AG10803 (cell line): Measurements from ENCODE around the gene CDH12.
"Not testable (repeated sequence)": the region's sequence is repeated elsewhere in the genome, so short reads cannot be mapped to it uniquely, and the experiment has no call there.

Source experiments
- DNase-seq: peaks from one replicate; pipeline ENCODE4 v3.0.0; 2010; ENCODE audit warnings: low read depth
- H3K4me3 ChIP-seq: 2 replicates; pipeline ENCODE4 v1.5.1; 2011; ENCODE audit warnings: mild to moderate bottlenecking, low read length, control low read depth
- CTCF ChIP-seq: conservative IDR thresholded peaks from 2 replicates; pipeline ENCODE4 v1.5.1; 2011; ENCODE audit warnings: mild to moderate bottlenecking, low read length, control low read depth, inconsistent platforms

Gene CDH12

GRCh38 chr5:22036061-22036460 lies 817.1 kb downstream of the CDH12 start:
- no peak overlapping the region for H3K4me3 ChIP-seq
- DNase-seq, result no peak
- no peak for TF ChIP-seq CTCF

DNA sequence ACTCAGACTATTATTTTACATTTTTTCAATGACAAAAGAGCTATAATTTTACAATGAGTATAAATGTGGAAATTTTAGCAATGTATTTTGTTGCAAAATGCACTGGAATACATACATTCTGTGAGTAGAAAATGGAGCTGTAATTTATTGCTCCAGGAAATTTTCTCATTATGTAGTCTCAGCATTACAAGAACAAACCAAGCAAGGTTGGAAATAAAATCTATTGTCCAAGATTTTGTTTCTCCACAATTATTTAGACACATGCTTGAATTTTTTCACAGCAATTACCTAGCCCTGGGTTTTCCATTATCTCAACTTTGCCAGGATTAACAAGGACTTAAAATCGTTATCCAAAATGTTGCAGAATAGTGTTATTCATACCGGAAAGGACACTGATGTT lies 820.1 kb downstream of the CDH12 start:
- no peak for TF ChIP-seq CTCF
- DNase-seq, result no peak
- H3K4me3 ChIP-seq, result no peak overlapping the region

GRCh38 chr5:22023784-22024183 lies 829.4 kb downstream of the CDH12 start:
- DNase-seq, result no peak
- TF ChIP-seq CTCF, result no peak
- no peak overlapping the region for H3K4me3 ChIP-seq

- H3K4me3 ChIP-seq, DNase-seq: not testable (repeated sequence)
Observed at GRCh38 chr5:22012893-22013292, 840.3 kb downstream of the CDH12 start.

- DNase-seq, result not testable (repeated sequence)
Observed at GRCh38 chr5:22010808-22011207, 842.3 kb downstream of the CDH12 start.

DNA sequence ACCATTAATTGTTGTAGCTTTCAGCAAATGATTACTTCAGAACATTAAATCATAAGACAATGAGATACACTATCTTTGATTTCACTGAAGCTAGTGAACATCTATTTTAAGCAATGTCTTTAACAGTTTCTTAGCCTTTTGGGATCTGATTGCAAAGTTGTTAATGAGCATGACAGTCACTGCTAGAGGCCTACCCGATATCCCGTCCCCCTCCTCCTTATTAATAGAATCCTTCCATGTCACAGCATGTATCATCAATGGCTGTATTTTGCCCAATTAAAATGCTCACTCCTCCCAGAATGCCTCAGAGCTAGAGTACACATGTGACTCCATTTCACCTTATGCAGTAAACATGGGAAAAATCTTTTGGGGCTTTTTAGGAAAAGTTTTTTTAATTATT lies 852.0 kb downstream of the CDH12 start:
- DNase-seq, H3K4me3 ChIP-seq: not testable (repeated sequence)

More at GRCh38 chr5:22010808-22011207, 842.3 kb downstream of the CDH12 start:
- not testable (repeated sequence) for H3K4me3 ChIP-seq

- not testable (repeated sequence) for DNase-seq, H3K4me3 ChIP-seq
Observed at GRCh38 chr5:21985799-21986198, 867.3 kb downstream of the CDH12 start.

DNA sequence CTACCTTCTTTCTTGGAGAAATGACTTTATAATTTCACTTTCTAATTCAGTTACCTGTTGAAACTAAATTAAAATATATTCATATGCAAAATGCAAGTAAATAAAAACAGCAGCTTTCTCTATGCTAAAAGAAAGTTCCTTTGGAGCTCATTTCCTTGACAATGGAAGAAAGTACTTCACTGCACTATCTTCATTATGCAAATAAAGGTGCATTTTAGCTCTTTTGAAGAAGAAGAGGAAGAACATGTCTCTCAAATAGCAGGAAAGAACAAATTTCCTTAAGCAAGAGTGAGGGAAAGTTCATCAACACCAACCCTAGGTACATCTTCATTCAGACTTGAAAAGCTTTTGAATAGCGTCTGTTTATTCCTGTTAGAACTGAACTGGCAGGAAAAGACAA lies 901.6 kb downstream of the CDH12 start:
- DNase-seq, H3K4me3 ChIP-seq: not testable (repeated sequence)

DNA sequence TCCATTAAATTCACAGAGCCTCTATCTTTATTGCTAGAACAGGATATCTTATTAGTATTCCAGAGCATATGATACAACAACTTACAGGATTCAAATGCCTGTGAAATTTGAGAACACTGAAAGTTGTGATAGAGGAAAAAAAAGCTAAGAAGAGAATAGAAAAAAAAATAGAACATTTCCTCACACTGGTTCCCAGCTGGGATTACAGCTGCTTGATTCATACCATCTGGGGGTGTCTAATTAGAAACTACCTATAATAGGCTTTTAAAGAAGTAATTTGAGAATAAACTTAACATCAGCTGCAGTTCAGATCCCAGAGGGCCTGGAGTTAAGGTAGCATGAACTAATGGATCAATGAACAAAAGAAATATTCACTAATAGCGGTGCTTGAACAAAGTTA lies 922.0 kb downstream of the CDH12 start:
- no peak overlapping the region for H3K4me3 ChIP-seq
- TF ChIP-seq CTCF, result no peak
- DNase-seq, result no peak

DNA sequence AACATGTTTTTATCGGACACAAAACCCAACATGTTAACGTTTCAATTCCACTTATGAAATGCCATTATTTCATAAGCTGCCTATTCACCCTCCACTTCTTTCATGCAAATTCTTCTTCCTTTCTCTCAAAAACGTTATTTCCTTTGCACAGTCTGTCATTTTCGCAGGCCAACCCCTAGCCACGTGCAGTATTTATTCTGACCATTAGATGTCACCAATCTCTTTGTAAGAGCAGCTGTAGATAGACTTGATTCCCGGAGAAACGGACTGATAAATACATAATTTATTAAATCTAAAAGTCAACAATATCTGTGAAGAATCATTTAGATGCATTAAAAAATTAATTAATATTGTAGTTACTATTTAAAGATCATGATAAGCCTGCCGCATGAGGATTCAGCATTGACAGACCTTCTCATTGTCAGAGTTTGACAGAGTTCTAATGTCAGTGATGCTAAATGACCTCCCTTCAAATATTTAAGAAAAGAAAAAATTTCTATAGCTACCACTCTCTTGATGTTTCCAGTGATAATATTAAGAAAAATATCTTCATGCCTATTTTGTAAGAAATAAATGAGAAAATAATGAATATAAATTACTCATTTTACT lies 933.6 kb downstream of the CDH12 start:
- peak; percentile 28 for DNase-seq
- peak; percentile 55 for TF ChIP-seq CTCF
- H3K4me3 ChIP-seq, result no peak overlapping the region
